Parathyroid adenoma (tissue), 2 donors: ENCODE results near the gene AMACR.

Experiments used
- H2AFZ ChIP-seq: fragments of 300-600 bp; sonication (generic); one replicate; pipeline ENCODE4 v1.7.0; 2017; ENCODE audit warnings: antibody characterized with exemption, mild to moderate bottlenecking
- H3K27ac ChIP-seq: fragments of 300-600 bp; sonication (generic); one replicate; pipeline ENCODE4 v1.7.0; 2017
- H3K27me3 ChIP-seq: fragments of 300-600 bp; sonication (generic); one replicate; pipeline ENCODE4 v1.7.0; 2017; ENCODE audit warnings: low read length; ENCODE audit not compliant: control insufficient read depth, insufficient read depth
- H3K36me3 ChIP-seq: fragments of 300-600 bp; sonication (generic); one replicate; pipeline ENCODE4 v1.7.0; 2017; ENCODE audit warnings: low read length; ENCODE audit not compliant: control insufficient read depth, insufficient read depth
- H3K4me1 ChIP-seq: fragments of 300-600 bp; sonication (generic); one replicate; pipeline ENCODE4 v1.7.0; 2017; ENCODE audit warnings: control low read depth
- H3K4me2 ChIP-seq: fragments of 300-600 bp; sonication (generic); one replicate; pipeline ENCODE4 v1.7.0; 2017; ENCODE audit warnings: low read length
- H3K4me3 ChIP-seq: fragments of 300-600 bp; sonication (generic); one replicate; pipeline ENCODE4 v1.7.0; 2017; ENCODE audit warnings: low read depth, low read length
- H3K79me2 ChIP-seq: fragments of 300-600 bp; sonication (generic); one replicate; pipeline ENCODE4 v1.7.0; 2017; ENCODE audit warnings: control low read depth
- H3K9ac ChIP-seq: fragments of 300-600 bp; sonication (generic); one replicate; pipeline ENCODE4 v1.7.0; 2017; ENCODE audit warnings: mild to moderate bottlenecking
- H3K9me3 ChIP-seq: fragments of 300-600 bp; sonication (generic); one replicate; pipeline ENCODE4 v1.7.0; 2017; ENCODE audit warnings: low read length; ENCODE audit not compliant: control insufficient read depth
- CTCF ChIP-seq: fragments of 300-600 bp; sonication (generic); IDR thresholded peaks from one replicate; pipeline ENCODE4 v1.7.0; 2017; ENCODE audit warnings: antibody characterized with exemption, mild to moderate bottlenecking
- donor health status: primary hyperparathyroidism.

The AMACR gene

GRCh38 chr5:34054400-34054729 is 46.5 kb upstream of the AMACR start:
- Histone ChIP-seq H3K4me1 (no peaks in the 10 kb centered on the region), H3K4me3 (no peak overlapping the region), H3K36me3 (no peaks in the 10 kb centered on the region), H3K9me3 (no peaks in the 10 kb centered on the region), H3K79me2 (no peaks in the 10 kb centered on the region), H3K4me2 (no peak overlapping the region), H3K27ac (no peak overlapping the region), H3K27me3 (no peaks in the 10 kb centered on the region), H3K9ac (no peak overlapping the region), H2AFZ (no peak overlapping the region)
- TF ChIP-seq CTCF, result no peak

- H3K27ac ChIP-seq, result no peak overlapping the region
- no peak for TF ChIP-seq CTCF
Measured at GRCh38 chr5:34053571-34054399, 45.9 kb upstream of the AMACR start.

GRCh38 chr5:34053133-34053532 is 45.3 kb upstream of the AMACR start:
- Histone ChIP-seq H3K4me1 (no peaks in the 10 kb centered on the region), H3K9ac (no peak overlapping the region), H3K79me2 (no peaks in the 10 kb centered on the region), H3K27me3 (no peaks in the 10 kb centered on the region), H3K4me3 (no peak overlapping the region), H3K36me3 (no peaks in the 10 kb centered on the region), H3K9me3 (no peaks in the 10 kb centered on the region), H3K27ac (no peak overlapping the region), H2AFZ (no peak overlapping the region), H3K4me2 (no peak overlapping the region)
- TF ChIP-seq CTCF, result no peak

More at GRCh38 chr5:34053571-34054399, 45.9 kb upstream of the AMACR start:
- Histone ChIP-seq H3K9ac (no peak overlapping the region), H3K4me3 (no peak overlapping the region), H3K27me3 (no peaks in the 10 kb centered on the region), H3K4me1 (no peaks in the 10 kb centered on the region), H3K36me3 (no peaks in the 10 kb centered on the region), H3K9me3 (no peaks in the 10 kb centered on the region), H3K4me2 (no peak overlapping the region), H3K79me2 (no peaks in the 10 kb centered on the region), H2AFZ (no peak overlapping the region)

GRCh38 chr5:34051374-34051980 is 43.6 kb upstream of the AMACR start:
- H3K27ac ChIP-seq, result no peak overlapping the region
- no peak overlapping the region for H3K4me2 ChIP-seq
- no peak overlapping the region for H3K4me3 ChIP-seq
- no peak for TF ChIP-seq CTCF
- no peaks in the 10 kb centered on the region for H3K9me3 ChIP-seq
- no peak overlapping the region for H3K9ac ChIP-seq
- no peaks in the 10 kb centered on the region for H3K4me1 ChIP-seq
- no peaks in the 10 kb centered on the region for H3K36me3 ChIP-seq
- H2AFZ ChIP-seq, result no peak overlapping the region
- no peaks in the 10 kb centered on the region for H3K27me3 ChIP-seq
- H3K79me2 ChIP-seq, result no peaks in the 10 kb centered on the region
